DND-41 (cell line): ENCODE results near the gene RAB3D.
A peak's percentile ranks its signal among the peaks of the same experiment; 100 is the strongest.
"Not testable (repeated sequence)": the region's sequence is repeated elsewhere in the genome, so short reads cannot be mapped to it uniquely, and the experiment has no call there.

Experiments
- ATAC-seq: fragments of 200-7000 bp; cut with Tn5 transposase; 3 replicates; pipeline ENCODE4 v1.9.1; 2021; ENCODE audit warnings: low read depth; ENCODE audit not compliant: insufficient read depth
- DNase-seq: peaks from one replicate; pipeline ENCODE4 v3.0.0-alpha.2; 2020
- H2AFZ ChIP-seq: 2 replicates; pipeline ENCODE4 v1.6.0; 2012; ENCODE audit warnings: low read depth, low read length
- H3K27ac ChIP-seq: 2 replicates; pipeline ENCODE4 v1.5.1; 2012; ENCODE audit warnings: low read length, inconsistent platforms
- H3K27me3 ChIP-seq: fragments of 200-600 bp; sonication (generic); 2 replicates; pipeline ENCODE4 v1.6.0; 2012; ENCODE audit warnings: low read length, mild to moderate bottlenecking, inconsistent platforms; ENCODE audit not compliant: insufficient read depth, poor library complexity
- H3K36me3 ChIP-seq: 2 replicates; pipeline ENCODE4 v1.5.1; 2012; ENCODE audit warnings: low read length, inconsistent platforms; ENCODE audit not compliant: insufficient read depth
- H3K4me1 ChIP-seq: 2 replicates; pipeline ENCODE4 v1.5.1; 2012; ENCODE audit warnings: mild to moderate bottlenecking, low read length; ENCODE audit not compliant: insufficient read depth
- H3K4me2 ChIP-seq: 2 replicates; pipeline ENCODE4 v1.6.0; 2012; ENCODE audit warnings: mild to moderate bottlenecking, moderate library complexity, low read length, inconsistent platforms; ENCODE audit not compliant: insufficient read depth
- H3K4me3 ChIP-seq, 2 experiments: fragments of 200-600 bp in 1 of 2; shearing (Covaris generic) in 1 of 2; 2 replicates each; pipeline ENCODE4 v1.5.1; 2012 to 2016; ENCODE audit warnings: inconsistent platforms in 2 of 2, low read length in 2 of 2, mild to moderate bottlenecking in 2 of 2, low read depth in 1 of 2, moderate library complexity in 1 of 2
- H3K79me2 ChIP-seq: 2 replicates; pipeline ENCODE4 v1.6.0; 2012; ENCODE audit warnings: low read length, inconsistent platforms; ENCODE audit not compliant: insufficient read depth
- H3K9ac ChIP-seq: 2 replicates; pipeline ENCODE4 v1.6.0; 2012; ENCODE audit warnings: low read depth, mild to moderate bottlenecking, inconsistent platforms, low read length, moderate library complexity
- H3K9me3 ChIP-seq: 2 replicates; pipeline ENCODE4 v1.5.1; 2012; ENCODE audit warnings: low read length, moderate library complexity, mild to moderate bottlenecking, inconsistent platforms; ENCODE audit not compliant: insufficient read depth, severe bottlenecking
- H4K20me1 ChIP-seq: 2 replicates; pipeline ENCODE4 v1.6.0; 2012; ENCODE audit warnings: low read length; ENCODE audit not compliant: insufficient read depth
- EZH2 ChIP-seq: IDR thresholded peaks from 3 replicates; pipeline ENCODE4 v1.6.1; 2012; ENCODE audit warnings: borderline replicate concordance, low read depth, mild to moderate bottlenecking, moderate library complexity, low read length, inconsistent platforms; ENCODE audit not compliant: severe bottlenecking
- TF ChIP-seq, protein P1 (sequence below): IDR thresholded peaks from 2 replicates; pipeline ENCODE4 v1.5.1; 2012; ENCODE audit warnings: borderline replicate concordance, low read length, moderate library complexity, mild to moderate bottlenecking; ENCODE audit not compliant: poor library complexity, severe bottlenecking; ENCODE audit errors: extremely low read depth

Gene RAB3D

DNA sequence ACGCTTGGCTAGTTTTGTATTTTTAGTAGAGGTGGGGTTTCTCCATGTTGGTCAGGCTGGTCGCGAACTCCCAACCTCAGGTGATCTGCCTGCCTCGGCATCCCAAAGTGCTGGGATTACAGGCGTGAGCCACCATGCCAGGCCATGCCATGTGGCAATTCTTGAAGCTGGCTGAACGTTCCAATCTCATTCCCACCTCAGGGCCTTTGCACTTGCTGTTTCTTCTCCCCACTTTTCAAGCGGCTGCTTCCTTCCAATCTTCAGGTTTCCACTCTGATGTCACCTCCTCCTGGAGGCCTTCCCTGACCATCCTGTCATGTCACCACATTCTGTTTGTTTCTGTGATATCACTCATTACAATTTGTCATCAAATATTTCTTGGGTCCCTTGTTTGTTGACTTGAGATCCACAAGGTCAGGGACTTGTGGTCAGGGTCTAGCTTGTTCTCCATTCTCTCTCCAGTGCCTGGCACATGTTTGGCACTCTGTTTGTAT is 40.4 kb upstream of the RAB3D start:
- Histone ChIP-seq H4K20me1 (no peaks in the 10 kb centered on the region), H3K27ac (peak overlapping the region; percentile 91), H3K4me3 (peak overlapping the region; percentile 52 to 85; a peak in 3 of 4 replicates), H3K4me2 (peak overlapping the region; percentile 78), H3K36me3 (peaks cover 19% of the 10 kb centered on the region), H3K27me3 (no peaks in the 10 kb centered on the region), H3K4me1 (peaks cover 55% of the 10 kb centered on the region), H2AFZ (no peak overlapping the region), H3K9me3 (no peaks in the 10 kb centered on the region), H3K9ac (peak overlapping the region; percentile 74), H3K79me2 (peaks cover 26% of the 10 kb centered on the region)
- TF ChIP-seq, protein P1, sequence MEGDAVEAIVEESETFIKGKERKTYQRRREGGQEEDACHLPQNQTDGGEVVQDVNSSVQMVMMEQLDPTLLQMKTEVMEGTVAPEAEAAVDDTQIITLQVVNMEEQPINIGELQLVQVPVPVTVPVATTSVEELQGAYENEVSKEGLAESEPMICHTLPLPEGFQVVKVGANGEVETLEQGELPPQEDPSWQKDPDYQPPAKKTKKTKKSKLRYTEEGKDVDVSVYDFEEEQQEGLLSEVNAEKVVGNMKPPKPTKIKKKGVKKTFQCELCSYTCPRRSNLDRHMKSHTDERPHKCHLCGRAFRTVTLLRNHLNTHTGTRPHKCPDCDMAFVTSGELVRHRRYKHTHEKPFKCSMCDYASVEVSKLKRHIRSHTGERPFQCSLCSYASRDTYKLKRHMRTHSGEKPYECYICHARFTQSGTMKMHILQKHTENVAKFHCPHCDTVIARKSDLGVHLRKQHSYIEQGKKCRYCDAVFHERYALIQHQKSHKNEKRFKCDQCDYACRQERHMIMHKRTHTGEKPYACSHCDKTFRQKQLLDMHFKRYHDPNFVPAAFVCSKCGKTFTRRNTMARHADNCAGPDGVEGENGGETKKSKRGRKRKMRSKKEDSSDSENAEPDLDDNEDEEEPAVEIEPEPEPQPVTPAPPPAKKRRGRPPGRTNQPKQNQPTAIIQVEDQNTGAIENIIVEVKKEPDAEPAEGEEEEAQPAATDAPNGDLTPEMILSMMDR: no peak
- TF ChIP-seq EZH2: no peak
- DNase-seq (no peak), ATAC-seq (no peak)

DNA sequence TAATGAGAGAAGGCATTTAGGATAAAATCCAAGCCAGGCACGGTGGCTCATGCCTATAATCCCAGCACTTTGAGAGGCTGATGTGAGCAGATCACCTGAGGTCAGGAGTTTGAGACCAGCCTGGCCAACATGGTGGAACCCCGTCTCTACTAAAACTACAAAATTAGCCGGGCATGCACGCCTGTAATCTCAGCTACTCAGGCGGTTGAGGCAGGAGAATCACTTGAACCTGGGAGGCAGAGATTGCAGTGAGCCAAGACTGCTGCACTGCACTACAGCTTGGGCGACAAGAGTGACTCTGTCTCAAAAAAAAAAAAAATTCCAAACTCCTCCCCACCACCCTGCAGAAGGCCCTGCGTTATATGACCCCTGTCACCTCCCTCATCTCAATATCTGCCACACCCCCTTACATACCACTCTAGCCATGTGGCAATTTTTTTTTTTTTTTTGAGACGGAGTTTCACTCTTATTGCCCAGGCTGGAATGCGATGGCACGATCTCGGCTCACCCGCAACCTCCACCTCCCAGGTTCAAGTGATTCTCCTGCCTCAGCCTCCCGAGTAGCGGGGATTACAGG is 39.9 kb upstream of the RAB3D start:
- DNase-seq, H3K27ac ChIP-seq, H3K9ac ChIP-seq: not testable (repeated sequence)

GRCh38 chr19:11378319-11379189 is 39.1 kb upstream of the RAB3D start:
- H3K36me3 ChIP-seq: peaks cover 19% of the 10 kb centered on the region
- no peak overlapping the region for H3K9ac ChIP-seq
- no peaks in the 10 kb centered on the region for H3K9me3 ChIP-seq
- DNase-seq (peak; percentile 38), ATAC-seq (no peak)
- H2AFZ ChIP-seq: no peak overlapping the region
- no peaks in the 10 kb centered on the region for H4K20me1 ChIP-seq
- H3K27ac ChIP-seq: no peak overlapping the region
- H3K27me3 ChIP-seq: no peaks in the 10 kb centered on the region
- no peak overlapping the region for H3K4me2 ChIP-seq
- peaks cover 63% of the 10 kb centered on the region for H3K4me1 ChIP-seq
- H3K4me3 ChIP-seq: no peak overlapping the region
- H3K79me2 ChIP-seq: peaks cover 30% of the 10 kb centered on the region
- TF ChIP-seq, protein P1: peak; percentile 59
- no peak for TF ChIP-seq EZH2

More for the DNA sequence above, 39.9 kb upstream of the RAB3D start:
- ATAC-seq, H3K9me3 ChIP-seq, H2AFZ ChIP-seq, H3K4me3 ChIP-seq, H3K27me3 ChIP-seq, H4K20me1 ChIP-seq: not testable (repeated sequence)
- Histone ChIP-seq H3K36me3 (peaks cover 19% of the 10 kb centered on the region), H3K4me2 (peak overlapping the region; percentile 78), H3K4me1 (peaks cover 55% of the 10 kb centered on the region), H3K79me2 (peaks cover 26% of the 10 kb centered on the region)

GRCh38 chr19:11377756-11378155 is 38.3 kb upstream of the RAB3D start:
- no peaks in the 10 kb centered on the region for H4K20me1 ChIP-seq
- no peak overlapping the region for H3K4me3 ChIP-seq
- peaks cover 68% of the 10 kb centered on the region for H3K4me1 ChIP-seq
- DNase-seq: no peak
- no peak overlapping the region for H3K9ac ChIP-seq
- H3K36me3 ChIP-seq: peaks cover 19% of the 10 kb centered on the region
- no peak overlapping the region for H2AFZ ChIP-seq
- TF ChIP-seq, protein P1: no peak
- no peak for TF ChIP-seq EZH2
- H3K9me3 ChIP-seq: no peaks in the 10 kb centered on the region
- peak overlapping the region; percentile 97; the same call in 1 of the 2 replicates for H3K4me2 ChIP-seq
- H3K27me3 ChIP-seq: no peaks in the 10 kb centered on the region
- no peak for ATAC-seq
- no peak overlapping the region for H3K27ac ChIP-seq
- peaks cover 30% of the 10 kb centered on the region for H3K79me2 ChIP-seq
